Chondrocyte (in vitro differentiated cells): ENCODE results near the gene ZMYM1. TPM values are rescaled to one million over a fixed set of nuclear protein-coding genes. Genes with fewer than 3 reads are reported as not detected.
A peak's percentile ranks its signal among the peaks of the same experiment; 100 is the strongest.

ENCODE experiments used
- DNase-seq: peaks from one replicate; pipeline ENCODE4 v3.0.0; 2021; ENCODE audit warnings: mixed read lengths, low spot score
- H3K27ac Mint-ChIP-seq: one replicate; pipeline ENCODE4 v1.8.0; 2021; ENCODE audit warnings: mild to moderate bottlenecking, moderate library complexity, mixed read lengths; ENCODE audit not compliant: unreplicated experiment
- H3K27me3 Mint-ChIP-seq: 2 replicates; pipeline ENCODE4 v1.8.0; 2021; ENCODE audit warnings: low read depth, mixed read lengths
- H3K36me3 Mint-ChIP-seq: 2 replicates; pipeline ENCODE4 v1.8.0; 2021; ENCODE audit warnings: low read depth, mixed read lengths
- H3K4me1 Mint-ChIP-seq: 2 replicates; pipeline ENCODE4 v1.8.0; 2021; ENCODE audit warnings: low read depth, mild to moderate bottlenecking, mixed read lengths
- H3K4me3 Mint-ChIP-seq: one replicate; pipeline ENCODE4 v1.8.0; 2021; ENCODE audit warnings: mild to moderate bottlenecking, moderate library complexity, mixed read lengths; ENCODE audit not compliant: unreplicated experiment
- H3K9me3 Mint-ChIP-seq: 2 replicates; pipeline ENCODE4 v1.8.0; 2021; ENCODE audit warnings: low read depth, mixed read lengths
- total RNA-seq: library from RNA; stranded (reverse); gene quantifications from 3 replicates; pipeline ENCODE4 v1.2.1, GENCODE V29; 2021
- TF ChIP-seq, protein P1 (sequence below): fragments of 200-600 bp; sonication (generic); IDR thresholded peaks from 2 replicates; pipeline ENCODE4 v1.5.0; 2021; ENCODE audit warnings: antibody characterized with exemption, mild to moderate bottlenecking, moderate library complexity

Gene ZMYM1
- total RNA-seq, 1 donor from 2014 or later = 12.6 TPM

DNA sequence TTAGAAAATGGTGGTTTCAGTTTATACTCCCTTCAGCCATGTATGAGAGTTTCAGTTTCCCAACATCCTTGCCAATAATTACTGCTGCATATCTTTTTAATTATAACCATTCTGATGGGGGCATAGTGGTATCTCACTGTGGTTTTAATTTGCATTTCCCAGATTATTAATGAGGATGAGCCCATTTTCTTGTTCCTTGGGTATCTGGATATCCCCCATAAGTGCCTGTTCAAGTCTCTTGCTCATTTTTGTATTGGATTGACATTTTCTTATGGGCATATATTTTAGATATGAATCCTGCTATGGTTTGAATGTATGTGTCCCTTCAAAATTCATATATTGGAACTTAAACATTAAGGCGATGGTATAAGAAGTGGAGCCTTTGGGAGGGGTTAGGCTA is 45.8 kb upstream of the ZMYM1 start:
- no peak overlapping the region for H3K27ac Mint-ChIP-seq
- peaks cover 15% of the 10 kb centered on the region for H3K4me1 Mint-ChIP-seq
- no peak overlapping the region for H3K4me3 Mint-ChIP-seq
- no peaks in the 10 kb centered on the region for H3K36me3 Mint-ChIP-seq
- H3K9me3 Mint-ChIP-seq = peaks cover 17% of the 10 kb centered on the region
- no peak for DNase-seq
- no peaks in the 10 kb centered on the region for H3K27me3 Mint-ChIP-seq
- TF ChIP-seq, protein P1, sequence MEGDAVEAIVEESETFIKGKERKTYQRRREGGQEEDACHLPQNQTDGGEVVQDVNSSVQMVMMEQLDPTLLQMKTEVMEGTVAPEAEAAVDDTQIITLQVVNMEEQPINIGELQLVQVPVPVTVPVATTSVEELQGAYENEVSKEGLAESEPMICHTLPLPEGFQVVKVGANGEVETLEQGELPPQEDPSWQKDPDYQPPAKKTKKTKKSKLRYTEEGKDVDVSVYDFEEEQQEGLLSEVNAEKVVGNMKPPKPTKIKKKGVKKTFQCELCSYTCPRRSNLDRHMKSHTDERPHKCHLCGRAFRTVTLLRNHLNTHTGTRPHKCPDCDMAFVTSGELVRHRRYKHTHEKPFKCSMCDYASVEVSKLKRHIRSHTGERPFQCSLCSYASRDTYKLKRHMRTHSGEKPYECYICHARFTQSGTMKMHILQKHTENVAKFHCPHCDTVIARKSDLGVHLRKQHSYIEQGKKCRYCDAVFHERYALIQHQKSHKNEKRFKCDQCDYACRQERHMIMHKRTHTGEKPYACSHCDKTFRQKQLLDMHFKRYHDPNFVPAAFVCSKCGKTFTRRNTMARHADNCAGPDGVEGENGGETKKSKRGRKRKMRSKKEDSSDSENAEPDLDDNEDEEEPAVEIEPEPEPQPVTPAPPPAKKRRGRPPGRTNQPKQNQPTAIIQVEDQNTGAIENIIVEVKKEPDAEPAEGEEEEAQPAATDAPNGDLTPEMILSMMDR = no peak

DNA sequence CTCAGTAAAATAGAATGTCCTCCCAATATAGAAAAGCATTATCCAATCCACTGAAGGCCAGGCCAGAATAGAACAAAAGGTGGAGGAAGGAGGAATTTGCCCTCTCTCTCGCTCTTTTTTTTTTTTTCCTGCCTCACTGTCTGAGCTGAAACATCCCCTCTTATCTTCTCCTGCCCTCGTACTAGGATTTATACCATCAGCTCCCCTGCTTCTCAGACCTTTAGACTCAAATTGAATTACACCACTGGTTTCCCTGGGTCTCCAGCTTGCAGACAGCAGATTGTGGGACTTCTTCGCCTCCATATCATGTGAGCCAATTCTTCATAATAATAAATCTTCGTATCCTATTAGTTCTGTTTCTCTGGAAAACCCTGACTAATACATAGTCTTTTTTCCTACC is 42.6 kb upstream of the ZMYM1 start:
- H3K4me3 Mint-ChIP-seq = no peak overlapping the region
- no peaks in the 10 kb centered on the region for H3K4me1 Mint-ChIP-seq
- H3K27ac Mint-ChIP-seq = no peak overlapping the region
- peaks cover 17% of the 10 kb centered on the region for H3K9me3 Mint-ChIP-seq
- DNase-seq = no peak
- no peaks in the 10 kb centered on the region for H3K36me3 Mint-ChIP-seq
- TF ChIP-seq, protein P1 = no peak
- H3K27me3 Mint-ChIP-seq = no peaks in the 10 kb centered on the region

DNA sequence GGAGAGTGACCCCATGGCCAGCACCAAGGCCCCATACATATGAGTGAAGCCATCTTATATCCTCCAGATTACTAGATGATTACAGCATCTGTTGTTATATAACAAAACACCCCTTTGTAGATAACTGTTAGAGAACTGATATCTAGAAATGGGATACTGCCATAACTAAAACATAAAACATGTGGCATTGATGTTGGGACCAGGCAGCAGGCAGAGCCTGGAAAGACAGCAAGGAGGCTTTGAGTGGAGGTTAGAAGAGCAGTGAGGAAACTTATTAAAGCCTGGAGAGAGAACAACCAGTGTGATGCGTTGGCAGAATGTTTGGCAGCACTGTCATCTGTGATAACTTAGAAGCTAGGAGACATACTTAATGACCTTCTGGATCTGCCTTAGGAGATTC is 42.0 kb upstream of the ZMYM1 start:
- Mint-ChIP-seq H3K36me3 (no peaks in the 10 kb centered on the region), H3K4me1 (no peaks in the 10 kb centered on the region), H3K9me3 (peaks cover 17% of the 10 kb centered on the region), H3K4me3 (no peak overlapping the region), H3K27me3 (no peaks in the 10 kb centered on the region), H3K27ac (no peak overlapping the region)
- TF ChIP-seq, protein P1 = no peak
- no peak for DNase-seq

DNA sequence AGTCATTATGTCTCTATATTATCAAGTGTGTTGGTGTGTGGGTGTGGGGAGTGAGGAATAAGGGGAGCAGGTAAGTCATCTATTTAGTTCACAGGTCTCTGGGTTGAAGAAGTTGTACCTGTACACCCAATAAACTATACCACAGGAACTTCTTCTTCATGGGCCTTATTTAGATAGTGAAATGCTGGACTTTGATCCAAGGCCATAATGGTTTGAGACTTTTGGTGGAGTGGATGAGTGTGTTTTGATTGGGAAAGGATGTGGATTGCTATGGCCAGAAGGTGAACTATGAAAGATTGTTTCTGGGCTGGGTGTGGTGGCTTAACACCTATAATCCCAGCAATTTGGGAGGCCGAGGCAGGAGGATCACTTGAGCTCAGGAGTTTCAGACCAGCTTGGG is 40.5 kb upstream of the ZMYM1 start:
- Mint-ChIP-seq H3K27ac (no peak overlapping the region), H3K4me1 (peaks cover 4% of the 10 kb centered on the region), H3K4me3 (no peak overlapping the region), H3K9me3 (peaks cover 9% of the 10 kb centered on the region), H3K27me3 (no peaks in the 10 kb centered on the region), H3K36me3 (no peaks in the 10 kb centered on the region)
- no peak for DNase-seq
- TF ChIP-seq, protein P1 = no peak

DNA sequence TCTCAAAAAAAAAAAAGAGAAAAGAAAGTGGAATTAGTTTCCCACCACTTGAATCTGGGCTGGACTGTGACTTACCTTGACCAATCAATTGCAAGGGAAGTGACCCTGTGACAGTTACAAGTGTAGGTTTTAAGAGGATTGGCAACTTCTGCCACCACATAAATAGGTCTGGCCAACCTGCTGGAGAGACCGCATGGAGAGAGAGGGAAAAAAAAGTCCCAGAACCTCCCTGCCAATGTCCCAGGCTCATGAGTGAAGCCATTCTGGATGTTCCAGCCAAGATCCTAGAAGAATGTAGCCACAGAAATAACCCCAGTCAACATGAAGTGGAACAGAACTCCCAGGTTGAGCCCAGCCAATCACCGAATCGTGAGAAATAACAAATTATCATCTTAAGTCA is 35.7 kb upstream of the ZMYM1 start:
- TF ChIP-seq, protein P1 = no peak
- H3K27me3 Mint-ChIP-seq = no peaks in the 10 kb centered on the region
- peak overlapping the region; percentile 74 for H3K27ac Mint-ChIP-seq
- DNase-seq = no peak
- no peak overlapping the region for H3K4me3 Mint-ChIP-seq
- no peaks in the 10 kb centered on the region for H3K9me3 Mint-ChIP-seq
- H3K36me3 Mint-ChIP-seq = no peaks in the 10 kb centered on the region
- peaks cover 28% of the 10 kb centered on the region for H3K4me1 Mint-ChIP-seq
